Measurements from ENCODE around the gene NF2.

GRCh38 chr22:29707010-29707409 lies 103.6 kb downstream of the NF2 start:
- TF ChIP-seq CTCF (IDR thresholded peaks at IDR 0.05): no peak
- TF ChIP-seq POLR2A (IDR thresholded peaks at IDR 0.05): no peak
- TF ChIP-seq POLR2AphosphoS5 (IDR thresholded peaks at IDR 0.05): no peak
- no peak for TF ChIP-seq EP300 (IDR thresholded peaks at IDR 0.05; ENCODE audit: low read depth)

Data from transverse colon (tissue), 4 donors.